ENCODE data around the gene ZFR2.
A peak's percentile ranks its signal among the peaks of the same experiment; 100 is the strongest.

Gene ZFR2

GRCh38 chr19:3813473-3814392 is 55.1 kb downstream of the ZFR2 start:
- DNase-seq, result no peak

DNA sequence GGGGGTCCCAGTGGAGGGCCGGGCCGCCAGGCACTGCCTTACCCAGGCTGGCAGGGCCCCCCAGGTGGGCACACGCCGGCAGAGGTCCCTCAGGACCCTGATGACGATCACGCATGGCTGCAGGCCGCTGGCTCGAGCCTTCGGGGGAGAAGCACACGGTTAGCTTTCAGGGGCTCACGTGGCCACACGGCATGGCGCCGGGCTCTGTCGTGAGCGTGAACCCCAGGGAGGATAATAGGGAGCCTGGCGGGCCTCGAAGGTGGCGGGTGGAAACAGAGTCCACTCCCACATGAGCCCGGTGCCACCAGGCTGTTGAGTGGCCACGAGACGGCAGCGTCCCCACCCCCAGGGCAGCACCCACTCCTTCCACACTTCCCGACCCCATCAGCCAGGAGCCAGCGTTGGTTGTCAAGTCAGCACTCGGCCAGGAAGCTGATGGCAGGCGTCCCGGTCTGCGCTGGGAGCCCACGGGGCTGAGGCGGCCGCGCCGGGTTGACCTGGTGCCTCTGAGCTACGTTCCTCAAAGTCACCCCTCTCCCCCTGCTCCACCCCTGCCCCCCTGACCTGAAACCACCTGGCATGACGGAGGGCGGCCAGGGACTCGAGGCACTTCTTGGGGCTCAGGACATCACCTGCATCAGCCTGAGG is 58.0 kb downstream of the ZFR2 start:
- no peak for DNase-seq

DNA sequence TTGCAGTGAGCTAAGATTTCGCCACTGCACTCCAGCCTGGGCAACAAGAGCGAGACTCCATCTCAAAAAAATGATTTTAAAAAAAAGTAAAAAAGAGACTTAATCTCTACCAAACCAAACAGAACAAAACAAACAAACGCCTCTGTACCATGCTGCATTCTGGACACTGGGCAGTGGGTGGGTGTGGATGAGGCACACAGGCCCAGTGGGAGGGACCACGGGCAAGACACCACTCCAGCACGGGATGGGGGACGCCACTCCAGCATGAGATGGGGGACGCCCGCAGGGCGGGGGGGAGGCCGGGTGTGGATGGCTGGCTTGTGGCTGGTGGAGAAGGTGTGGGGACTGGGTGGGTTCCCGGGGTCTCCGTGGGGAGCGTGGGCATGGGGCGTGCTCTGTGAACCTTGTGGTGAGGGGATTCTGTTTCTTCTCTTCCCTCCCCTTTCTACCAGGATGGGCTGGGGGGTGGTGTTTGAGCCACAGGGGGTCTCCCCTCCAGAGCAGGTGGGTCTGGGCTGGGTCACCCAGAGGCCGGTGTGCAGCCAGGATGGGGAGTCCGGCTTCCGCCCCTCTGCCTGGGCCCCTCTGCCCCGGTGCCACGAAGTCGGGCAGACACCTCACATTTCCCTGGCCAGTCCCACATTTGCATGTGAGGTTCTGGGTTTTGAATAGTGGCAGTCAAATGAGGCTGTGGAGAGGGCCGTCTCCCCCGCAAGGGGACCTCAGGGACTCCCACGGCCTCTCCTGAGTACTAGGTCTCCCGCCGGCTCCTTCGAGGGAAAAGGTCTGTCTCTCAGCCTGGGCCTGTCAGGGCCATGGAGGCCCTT is 58.7 kb downstream of the ZFR2 start:
- no peak for DNase-seq

GRCh38 chr19:3808420-3809143 is 60.3 kb downstream of the ZFR2 start:
- DNase-seq, result no peak

GRCh38 chr19:3807574-3808354 is 61.1 kb downstream of the ZFR2 start:
- no peak for DNase-seq

- DNase-seq, result no peak
Measured at GRCh38 chr19:3807131-3807480, 61.7 kb downstream of the ZFR2 start.

DNA sequence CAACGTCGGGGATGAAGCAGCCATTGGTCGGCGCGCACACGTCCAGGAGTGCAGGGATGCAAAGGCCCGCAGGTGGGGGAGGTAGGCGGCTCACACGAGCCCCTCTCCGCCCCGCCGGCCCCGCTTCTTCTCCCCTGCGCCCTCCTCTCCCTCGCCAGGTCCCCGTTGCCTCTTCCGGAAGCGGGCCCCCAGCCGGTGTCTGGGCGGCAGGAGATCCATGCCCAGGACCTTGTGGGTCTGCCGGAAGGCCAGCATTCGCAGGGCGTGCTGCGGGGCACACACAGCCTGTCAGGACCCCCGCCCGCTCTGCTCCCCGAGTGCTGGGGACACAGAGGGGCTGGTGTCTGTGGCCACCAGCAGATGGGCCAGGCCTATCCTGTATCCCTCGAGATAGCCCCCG is 63.0 kb downstream of the ZFR2 start:
- no peak for DNase-seq

DNA sequence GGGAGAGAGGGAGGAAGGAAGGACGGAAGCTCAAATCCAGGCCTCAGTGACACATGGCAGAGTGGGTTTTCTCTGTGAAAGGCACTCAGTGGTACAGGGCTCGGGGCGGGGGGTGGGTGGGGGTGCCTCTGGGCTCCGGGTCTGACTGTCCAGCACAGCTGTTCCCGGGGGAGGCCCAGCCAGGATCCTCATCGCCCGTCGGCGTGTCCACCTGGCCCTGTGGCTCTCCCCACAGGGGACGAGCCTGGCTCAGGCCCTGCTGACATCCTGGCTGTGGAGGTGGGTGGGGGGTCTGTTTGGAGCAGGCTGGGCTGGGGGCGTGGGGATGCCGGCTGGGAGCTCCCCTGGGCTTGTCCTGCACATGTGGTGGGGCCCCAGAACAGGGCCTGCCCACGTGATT is 64.4 kb downstream of the ZFR2 start:
- DNase-seq, result no peak

GRCh38 chr19:3803986-3804385 is 64.9 kb downstream of the ZFR2 start:
- DNase-seq, result no peak

DNA sequence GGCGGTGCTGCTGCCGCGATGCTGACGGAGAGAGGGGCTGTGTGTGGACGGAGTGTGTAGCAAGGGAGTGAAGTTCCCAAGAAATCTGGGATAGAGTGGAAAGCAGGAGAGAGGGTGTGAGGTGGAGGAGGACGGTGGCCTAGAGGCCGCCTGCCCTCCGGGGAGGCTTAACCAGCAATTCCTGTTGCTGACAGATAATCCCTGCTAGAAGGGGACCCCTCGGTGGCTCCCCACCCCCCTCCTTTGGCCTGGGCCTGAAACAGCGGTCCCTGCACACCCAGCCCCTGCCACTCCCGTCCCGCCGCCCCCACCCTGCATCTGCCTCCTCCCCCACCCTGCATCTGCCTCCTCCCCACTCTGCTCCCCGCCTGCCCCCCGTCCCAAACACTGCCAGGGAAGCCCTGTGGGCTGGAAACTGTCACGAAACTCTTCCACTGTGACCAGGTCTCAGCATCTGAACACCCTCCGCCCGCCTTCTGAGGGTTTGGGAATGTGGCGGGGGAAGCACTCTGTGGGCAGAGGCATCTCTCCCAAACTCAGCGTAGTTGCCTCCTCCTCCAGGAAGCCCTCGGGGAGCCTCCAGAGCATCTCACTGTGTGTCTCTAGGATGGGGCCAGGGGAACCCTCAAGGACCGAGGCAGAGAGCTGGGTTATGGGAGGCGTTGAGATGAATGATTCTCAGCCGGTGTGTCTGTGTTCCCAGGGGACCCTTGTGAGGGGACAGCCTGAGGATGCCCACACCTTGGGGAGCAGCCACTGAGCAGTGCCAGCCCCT is 65.5 kb downstream of the ZFR2 start:
- no peak for DNase-seq

GRCh38 chr19:3801412-3802096 is 67.3 kb downstream of the ZFR2 start:
- DNase-seq, result peak; percentile 54

GRCh38 chr19:3800996-3801395 is 67.8 kb downstream of the ZFR2 start:
- DNase-seq, result no peak

GRCh38 chr19:3798137-3798536 is 70.7 kb downstream of the ZFR2 start:
- DNase-seq, result no peak

GRCh38 chr19:3796358-3796757 is 72.5 kb downstream of the ZFR2 start:
- no peak for DNase-seq

GRCh38 chr19:3793799-3794198 is 75.0 kb downstream of the ZFR2 start:
- DNase-seq, result no peak

DNA sequence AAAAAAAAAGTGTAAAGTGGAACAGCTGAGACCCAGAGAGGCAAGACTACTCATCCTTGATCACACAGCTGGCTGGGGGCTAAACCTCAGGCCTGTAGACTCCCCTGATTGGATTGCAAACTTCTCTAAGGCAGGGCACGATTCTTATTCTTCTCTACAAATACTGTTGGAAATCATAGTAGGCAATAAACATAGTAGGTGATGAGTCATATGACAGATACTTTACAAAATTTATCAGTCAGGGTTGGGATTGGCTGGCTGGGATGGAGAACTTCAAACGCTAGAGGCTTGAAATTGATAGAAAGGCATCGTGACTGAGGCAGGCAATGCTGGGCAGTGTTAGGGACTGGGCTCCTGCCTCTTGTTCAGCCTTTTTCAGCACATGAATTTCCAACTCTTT is 76.7 kb downstream of the ZFR2 start:
- no peak for DNase-seq

DNA sequence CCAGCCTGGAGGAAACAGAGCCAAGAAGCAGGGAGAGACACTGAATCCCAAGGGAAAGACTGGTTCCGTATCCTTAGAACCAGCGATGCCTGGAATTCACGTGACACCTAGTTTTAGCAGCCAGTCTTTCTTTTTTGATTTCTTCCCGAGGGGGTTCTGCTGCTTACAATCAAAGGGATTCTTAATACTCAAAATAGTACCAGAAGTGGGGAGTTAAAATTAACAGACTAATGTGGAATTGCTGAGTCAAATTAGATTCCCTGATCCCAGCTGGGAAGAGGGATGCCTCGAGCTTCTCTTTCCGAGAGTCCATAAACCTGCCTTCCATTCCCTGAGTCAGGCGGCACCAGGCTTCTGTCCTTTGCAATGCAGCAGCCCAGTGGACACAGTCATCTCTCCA is 77.9 kb downstream of the ZFR2 start:
- DNase-seq, result no peak

DNA sequence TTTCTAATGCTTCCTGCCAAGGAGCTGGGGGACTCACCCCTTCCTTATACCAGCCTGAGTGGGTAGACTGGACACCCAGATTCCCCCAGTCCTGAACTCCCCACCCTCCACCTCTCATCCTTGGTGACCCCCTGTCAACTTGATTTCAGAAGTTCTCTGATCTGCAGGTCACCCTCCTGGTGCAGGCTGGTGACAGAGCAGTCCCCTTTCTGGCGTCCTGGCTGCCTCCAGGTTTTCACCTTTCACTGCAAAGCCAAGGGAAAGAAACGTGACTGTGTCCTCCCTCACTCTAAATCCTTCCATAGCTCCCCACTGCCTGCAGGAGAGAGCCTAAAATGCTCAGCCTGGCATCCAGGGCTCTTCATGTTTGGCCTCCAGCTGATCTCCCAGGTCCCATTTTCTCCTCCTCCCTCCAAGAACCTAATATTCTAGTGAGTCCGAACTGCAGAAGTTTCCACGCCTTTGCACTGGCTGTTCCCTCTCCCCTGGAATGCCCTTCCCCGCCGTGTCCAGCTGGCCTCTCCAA is 78.6 kb downstream of the ZFR2 start:
- DNase-seq, result no peak

DNA sequence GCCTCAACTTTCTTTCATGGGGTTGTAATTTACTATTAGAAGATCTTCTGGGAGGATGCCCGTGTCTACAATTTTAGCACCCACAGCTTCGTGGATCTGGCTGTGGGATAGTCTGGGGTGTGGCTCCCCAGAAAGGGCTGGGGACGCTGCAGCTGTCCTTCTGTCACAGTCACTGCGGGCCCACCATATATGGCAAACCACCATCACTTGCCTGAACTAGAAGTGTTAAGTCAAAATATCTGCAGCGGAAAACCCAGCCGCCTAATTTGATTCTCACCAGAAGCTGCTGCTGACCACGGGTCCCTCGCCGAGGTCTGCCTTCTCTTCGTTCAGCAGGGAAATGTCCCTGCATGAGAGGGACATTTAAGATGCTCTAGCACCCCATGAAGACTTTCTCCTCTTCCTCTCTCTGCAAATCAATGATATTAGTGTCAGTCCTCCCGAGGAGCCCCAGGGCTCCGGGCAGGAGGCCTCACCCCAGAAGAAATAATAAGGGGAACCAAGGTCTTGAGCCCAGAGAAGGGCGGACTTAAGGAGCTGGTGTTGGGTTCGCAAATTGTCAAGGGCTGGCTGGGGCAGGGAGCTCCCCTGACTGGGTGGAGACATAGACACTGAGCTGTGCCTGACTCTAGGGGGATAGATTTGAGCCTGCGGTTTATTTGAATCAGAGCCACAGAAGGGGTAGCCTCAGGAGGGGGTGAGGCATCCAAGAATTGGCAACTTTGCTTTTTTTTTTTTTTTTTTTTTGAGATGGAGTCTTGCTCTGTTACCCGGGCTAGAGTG is 79.7 kb downstream of the ZFR2 start:
- DNase-seq, result no peak

All from NCI-H1436 (cell line).